HG03575 (cell line): ENCODE measurements around the gene SH3BGRL.
"Not testable (repeated sequence)": the region's sequence is repeated elsewhere in the genome, so short reads cannot be mapped to it uniquely, and the experiment has no call there.

Experiments used
- ATAC-seq: cut with Tn5 transposase; IDR thresholded peaks from one replicate; pipeline ENCODE4 v1.9.1; 2021; ENCODE audit not compliant: unreplicated experiment, insufficient number of reproducible peaks, low FRiP score; ENCODE audit errors: extremely low read depth

SH3BGRL gene

DNA sequence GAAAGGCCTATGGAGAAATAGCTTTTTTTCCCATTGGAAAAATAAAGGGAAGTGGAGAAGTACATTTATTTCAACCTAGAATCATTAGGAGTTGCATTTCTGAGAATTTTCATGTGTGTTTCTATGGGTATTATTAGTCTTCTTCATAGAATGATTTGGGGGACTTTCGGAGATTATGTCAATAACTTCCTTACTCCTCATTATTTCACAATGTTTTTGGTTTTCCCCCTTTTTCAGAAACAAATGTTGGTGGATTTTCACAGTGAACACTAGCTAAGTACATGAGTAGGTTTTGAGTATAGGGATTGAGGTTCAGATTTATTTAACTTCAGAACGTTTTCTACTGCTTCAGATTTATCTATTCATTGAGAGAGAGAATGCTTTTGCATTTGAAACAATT lies 54.0 kb downstream of the SH3BGRL start:
- ATAC-seq = no peak

DNA sequence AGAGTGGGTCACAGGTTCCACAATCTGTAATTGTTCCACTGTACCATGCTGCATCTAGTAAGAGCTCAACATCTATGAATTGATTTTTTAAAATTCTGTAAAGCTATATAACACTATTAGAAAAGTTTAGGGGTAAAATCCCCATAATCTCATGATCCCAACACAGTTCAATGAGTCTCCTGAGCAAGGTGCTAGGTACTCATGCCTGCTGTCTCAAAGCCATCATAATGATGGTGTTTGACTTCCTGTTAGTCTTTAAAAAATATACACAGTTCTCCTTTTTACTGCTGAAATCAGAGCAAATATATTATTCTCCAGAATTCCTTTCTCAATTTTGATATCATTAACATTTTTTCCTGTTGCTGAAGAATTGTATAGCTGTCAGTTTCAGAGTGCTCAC lies 55.9 kb downstream of the SH3BGRL start:
- ATAC-seq = no peak

GRCh38 chrX:81259020-81259713 lies 57.3 kb downstream of the SH3BGRL start:
- no peak for ATAC-seq

DNA sequence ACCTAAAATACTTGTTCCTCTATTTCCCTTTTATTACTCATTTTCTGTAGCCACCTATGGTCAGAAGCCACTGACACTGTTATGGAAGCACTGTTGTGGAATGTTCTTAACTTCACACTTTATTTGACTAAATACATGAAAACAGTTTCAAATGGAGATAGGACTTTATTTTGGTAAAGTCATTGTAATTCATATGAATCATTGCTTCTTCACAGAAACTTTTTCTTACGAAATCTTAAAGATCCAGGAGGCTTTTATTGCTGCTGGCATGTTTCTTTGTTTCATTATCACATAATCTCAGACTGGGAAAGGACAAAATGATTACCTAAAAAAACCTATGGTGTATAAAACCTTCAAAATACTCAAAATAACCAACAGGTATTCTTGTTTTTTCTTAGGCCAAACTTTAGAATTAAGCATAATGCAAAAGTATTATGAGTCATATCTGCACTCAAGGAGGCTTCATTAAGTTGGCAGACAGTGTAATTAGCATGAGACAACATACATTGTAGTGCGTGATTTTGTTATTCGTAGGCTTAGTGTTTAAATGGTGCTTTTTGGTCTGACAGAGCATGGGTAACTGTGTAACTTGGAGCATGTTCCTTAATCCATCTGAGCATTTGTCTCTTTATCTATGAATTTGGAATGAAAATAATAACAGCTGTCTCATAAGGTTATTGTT lies 58.0 kb downstream of the SH3BGRL start:
- no peak for ATAC-seq

DNA sequence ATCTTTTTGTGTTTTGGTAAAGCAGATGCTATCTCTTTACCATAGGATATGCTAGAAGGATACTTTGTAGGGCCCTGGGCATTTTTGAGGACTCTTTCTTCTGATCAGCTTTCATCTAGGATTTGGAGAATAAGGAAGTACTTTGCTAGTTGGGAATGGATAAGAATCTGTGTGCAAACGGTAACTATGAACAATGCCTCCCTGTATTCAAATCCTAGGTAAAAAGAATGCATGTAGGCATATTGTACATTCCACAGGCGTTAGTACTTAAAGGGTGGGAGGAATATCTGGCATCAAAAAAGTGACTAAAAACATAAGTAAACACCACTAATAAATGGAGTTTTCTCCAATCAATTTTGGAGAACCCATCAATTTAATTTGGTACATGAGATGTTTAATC lies 59.7 kb downstream of the SH3BGRL start:
- no peak for ATAC-seq

GRCh38 chrX:81263059-81263458 lies 61.2 kb downstream of the SH3BGRL start:
- ATAC-seq = no peak

- ATAC-seq = no peak
Measured at GRCh38 chrX:81278616-81279015, 76.7 kb downstream of the SH3BGRL start.

DNA sequence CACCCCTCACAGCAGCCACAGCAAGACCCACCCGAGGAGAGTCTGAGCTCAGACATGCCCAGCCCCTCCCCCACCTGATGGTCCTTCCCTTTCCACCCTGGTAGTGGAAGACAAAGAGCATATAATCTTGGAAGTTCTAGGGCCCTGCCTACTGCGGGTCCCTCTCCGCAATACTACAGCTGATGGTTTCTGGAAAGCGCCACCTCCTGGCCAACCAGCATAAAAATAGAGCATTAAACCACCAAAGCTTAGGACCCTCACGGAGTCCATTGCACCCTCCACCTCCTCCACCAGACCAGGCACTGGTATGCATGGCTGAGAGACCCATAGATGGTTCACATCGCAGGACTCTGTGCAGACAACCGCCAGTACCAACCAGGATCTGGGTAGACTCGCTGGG lies 78.2 kb downstream of the SH3BGRL start:
- ATAC-seq = no peak

- ATAC-seq = no peak
Measured at GRCh38 chrX:81286075-81286474, 84.2 kb downstream of the SH3BGRL start.

- no peak for ATAC-seq
Measured at GRCh38 chrX:81286608-81287007, 84.7 kb downstream of the SH3BGRL start.

DNA sequence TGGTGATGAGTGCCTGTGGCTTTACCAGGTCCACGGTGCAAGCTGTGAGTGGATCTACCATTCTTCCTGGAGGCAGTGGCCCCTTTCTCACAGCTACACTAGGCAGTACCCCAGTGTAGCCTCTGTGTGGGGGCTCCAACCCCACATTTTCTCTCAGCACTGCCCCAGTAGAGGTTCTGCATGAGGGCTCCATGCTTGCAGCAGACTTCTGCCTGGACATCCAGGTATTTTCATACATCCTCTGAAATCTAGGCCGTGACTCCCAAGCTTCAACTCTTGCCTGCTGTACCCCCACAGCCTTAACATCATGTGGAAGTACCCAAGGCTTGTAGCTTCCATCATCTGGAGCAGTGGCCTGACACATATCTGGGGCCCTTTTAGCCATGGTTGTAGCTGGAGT lies 90.1 kb downstream of the SH3BGRL start:
- no peak for ATAC-seq

DNA sequence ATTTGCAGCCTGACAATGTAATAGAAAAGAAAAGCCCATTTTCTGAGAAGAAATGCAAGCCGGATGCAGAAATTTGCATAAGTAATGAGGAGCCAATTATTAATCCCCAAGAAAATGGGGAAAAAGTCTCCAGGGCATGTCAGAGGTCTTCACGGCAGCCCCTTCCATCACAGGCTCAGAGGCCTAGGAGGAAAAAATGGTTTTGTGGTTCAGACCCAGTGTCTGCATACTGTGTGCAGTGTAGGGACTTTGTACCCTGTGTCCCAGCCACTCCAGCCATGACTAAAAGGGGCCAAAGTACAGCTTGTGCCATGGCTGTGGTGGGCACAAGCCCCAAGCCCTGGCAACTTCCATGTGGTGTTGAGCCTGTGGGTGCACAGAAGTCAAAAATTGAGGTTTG lies 92.2 kb downstream of the SH3BGRL start:
- no peak for ATAC-seq

DNA sequence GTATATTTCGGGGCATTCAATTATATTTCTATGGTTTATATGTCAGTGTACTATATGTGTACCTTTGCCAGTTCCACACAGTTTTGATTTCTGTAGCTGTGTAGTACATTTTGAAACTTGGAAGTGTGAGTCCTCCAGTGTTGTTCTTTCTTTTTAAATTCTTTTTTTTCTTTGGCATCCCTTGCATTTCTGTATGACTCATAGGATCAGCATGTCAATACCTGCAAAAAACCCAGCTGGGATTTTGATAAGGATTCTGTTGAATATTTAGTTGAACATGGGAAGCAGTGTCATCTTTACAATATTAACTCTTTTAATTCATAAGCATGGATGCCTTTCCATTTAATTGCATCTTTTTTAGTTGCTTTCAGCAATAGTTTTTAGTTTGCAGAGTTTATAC lies 100.0 kb downstream of the SH3BGRL start:
- ATAC-seq = no peak

GRCh38 chrX:81304563-81304962 lies 102.7 kb downstream of the SH3BGRL start:
- no peak for ATAC-seq

- ATAC-seq = no peak
Measured at GRCh38 chrX:81305240-81305639, 103.3 kb downstream of the SH3BGRL start.

DNA sequence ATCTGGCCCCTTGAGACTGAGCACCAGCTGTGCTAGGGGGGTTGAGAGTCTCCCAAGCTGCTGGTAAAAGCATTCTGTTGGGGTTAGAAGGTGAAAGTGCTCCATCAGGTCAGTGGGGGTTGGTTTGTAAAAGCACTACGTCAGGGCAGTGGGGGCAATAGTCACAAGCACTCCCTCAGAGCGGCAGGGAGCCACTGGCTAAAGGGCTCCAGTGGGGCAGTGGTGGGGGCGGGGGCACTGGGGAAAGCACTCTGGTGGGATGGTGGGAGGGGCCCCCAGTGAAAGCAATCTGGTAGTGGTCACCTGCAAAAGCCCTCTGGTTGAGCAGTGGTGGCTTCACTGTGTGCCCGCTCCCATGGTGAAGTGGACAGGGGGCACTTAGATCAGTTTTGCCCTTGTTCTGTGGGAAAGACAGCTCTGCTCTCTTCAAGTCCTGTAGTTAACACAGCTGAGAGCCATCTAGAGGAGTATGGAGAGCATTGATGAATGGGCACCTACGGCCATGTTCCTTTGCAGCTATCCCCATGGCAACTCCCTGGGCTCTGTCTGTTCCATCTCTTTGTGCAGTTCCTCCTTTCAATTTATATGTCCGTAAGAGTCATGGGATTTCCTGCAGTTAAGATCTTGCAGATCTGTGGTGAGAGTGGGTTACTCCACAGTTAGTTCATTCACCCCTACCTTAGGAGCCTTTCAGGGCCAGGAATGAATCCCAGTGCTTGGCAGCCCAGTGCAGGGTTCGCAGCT lies 106.4 kb downstream of the SH3BGRL start:
- ATAC-seq = no peak

DNA sequence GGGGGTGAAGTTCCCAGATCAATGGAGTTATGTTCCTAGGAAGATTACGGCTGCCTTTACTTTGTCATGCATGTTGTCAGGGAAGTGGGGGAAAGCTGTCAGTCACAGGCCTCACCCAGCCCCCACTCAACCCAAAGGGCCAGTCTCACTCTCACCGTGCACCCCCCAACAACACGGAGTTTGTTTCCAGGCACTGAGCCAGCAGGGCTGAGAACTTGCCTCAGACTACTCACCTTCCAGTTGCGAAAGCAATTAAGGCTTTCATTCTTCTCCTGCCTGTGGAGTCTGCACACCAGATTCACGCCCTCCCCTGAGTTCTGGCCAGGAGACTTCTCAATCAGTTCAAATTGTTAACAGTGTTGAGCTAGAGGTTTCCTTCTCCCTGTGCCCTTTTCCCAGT lies 114.3 kb downstream of the SH3BGRL start:
- ATAC-seq = no peak

- not testable (repeated sequence) for ATAC-seq
Measured at GRCh38 chrX:81331653-81332052, 129.8 kb downstream of the SH3BGRL start.

GRCh38 chrX:81336455-81337152 lies 134.7 kb downstream of the SH3BGRL start:
- ATAC-seq = no peak

DNA sequence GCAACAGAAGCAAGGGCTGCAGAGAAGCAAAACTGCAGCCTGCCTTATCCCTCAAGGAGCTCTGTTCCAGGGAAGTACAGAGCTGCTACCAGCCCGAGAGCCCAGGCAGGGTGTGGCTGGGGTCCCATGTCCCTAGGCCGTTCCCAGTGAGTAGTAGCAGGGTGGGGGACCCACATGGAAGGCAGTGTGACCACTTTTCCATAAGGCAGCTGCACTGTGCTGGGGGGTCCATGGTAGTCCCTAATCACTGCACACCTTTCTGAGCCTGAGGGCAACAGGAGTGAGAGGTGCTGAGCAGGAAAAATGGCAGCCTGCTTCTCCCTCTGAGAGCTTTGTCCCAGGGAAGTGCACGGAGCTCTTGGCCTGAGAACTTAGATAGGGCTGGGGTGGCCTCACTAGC lies 135.9 kb downstream of the SH3BGRL start:
- ATAC-seq = no peak
